ENCODE results near the gene BRMS1.

BRMS1 gene

GRCh38 chr11:66333220-66333877 lies 11.6 kb downstream of the BRMS1 start:
- Histone ChIP-seq H3K9me3 (ENCODE audit: low read length) (no peaks in the 10 kb centered on the region), H3K27me3 (ENCODE audit: control insufficient read depth in 1 of 2, insufficient read depth in 2 of 2, low read length in 2 of 2) (peaks cover 0 to 8% of the 10 kb centered on the region in 2 donors), H3K27ac (ENCODE audit: low read depth, low read length) (no peak overlapping the region), H3K4me1 (ENCODE audit: insufficient read depth, low read length) (peaks cover 15% of the 10 kb centered on the region), H3K9ac (ENCODE audit: low read length) (no peak overlapping the region), H3K36me3 (ENCODE audit: insufficient read depth, low read length) (peaks cover 6% of the 10 kb centered on the region), H3K4me3 (ENCODE audit: low read depth in 1 of 2, low read length in 2 of 2) (no peak overlapping the region)

- no peak overlapping the region for H3K4me3 ChIP-seq (ENCODE audit: low read depth in 1 of 2, low read length in 2 of 2)
- no peak overlapping the region for H3K9ac ChIP-seq (ENCODE audit: low read length)
- H3K27ac ChIP-seq (ENCODE audit: low read depth, low read length) = no peak overlapping the region
- peaks cover 0 to 8% of the 10 kb centered on the region in 2 donors for H3K27me3 ChIP-seq (ENCODE audit: control insufficient read depth in 1 of 2, insufficient read depth in 2 of 2, low read length in 2 of 2)
- H3K4me1 ChIP-seq (ENCODE audit: insufficient read depth, low read length) = peaks cover 23% of the 10 kb centered on the region
- H3K9me3 ChIP-seq (ENCODE audit: low read length) = no peaks in the 10 kb centered on the region
- H3K36me3 ChIP-seq (ENCODE audit: insufficient read depth, low read length) = peaks cover 6% of the 10 kb centered on the region
These were observed 12.3 kb downstream of the BRMS1 start for GRCh38 chr11:66332371-66333219.

GRCh38 chr11:66331542-66332370 lies 13.1 kb downstream of the BRMS1 start:
- Histone ChIP-seq H3K4me3 (ENCODE audit: low read depth in 1 of 2, low read length in 2 of 2) (no peak overlapping the region), H3K9me3 (ENCODE audit: low read length) (no peaks in the 10 kb centered on the region), H3K4me1 (ENCODE audit: insufficient read depth, low read length) (peaks cover 27% of the 10 kb centered on the region), H3K27ac (ENCODE audit: low read depth, low read length) (no peak overlapping the region), H3K27me3 (ENCODE audit: control insufficient read depth in 1 of 2, insufficient read depth in 2 of 2, low read length in 2 of 2) (peaks cover 0 to 8% of the 10 kb centered on the region in 2 donors), H3K36me3 (ENCODE audit: insufficient read depth, low read length) (no peaks in the 10 kb centered on the region), H3K9ac (ENCODE audit: low read length) (no peak overlapping the region)

GRCh38 chr11:66330931-66331330 lies 14.0 kb downstream of the BRMS1 start:
- no peak overlapping the region for H3K9ac ChIP-seq (ENCODE audit: low read length)
- no peaks in the 10 kb centered on the region for H3K9me3 ChIP-seq (ENCODE audit: low read length)
- no peak overlapping the region for H3K4me3 ChIP-seq (ENCODE audit: low read depth in 1 of 2, low read length in 2 of 2)
- no peaks in the 10 kb centered on the region for H3K36me3 ChIP-seq (ENCODE audit: insufficient read depth, low read length)
- H3K27me3 ChIP-seq (ENCODE audit: control insufficient read depth in 1 of 2, insufficient read depth in 2 of 2, low read length in 2 of 2) = peaks cover 0 to 8% of the 10 kb centered on the region in 2 donors
- H3K4me1 ChIP-seq (ENCODE audit: insufficient read depth, low read length) = peaks cover 24% of the 10 kb centered on the region
- no peak overlapping the region for H3K27ac ChIP-seq (ENCODE audit: low read depth, low read length)

GRCh38 chr11:66329165-66329673 lies 15.7 kb downstream of the BRMS1 start:
- no peak overlapping the region for H3K27ac ChIP-seq (ENCODE audit: low read depth, low read length)
- H3K27me3 ChIP-seq (ENCODE audit: control insufficient read depth in 1 of 2, insufficient read depth in 2 of 2, low read length in 2 of 2) = peaks cover 0 to 8% of the 10 kb centered on the region in 2 donors
- H3K9ac ChIP-seq (ENCODE audit: low read length) = no peak overlapping the region
- peaks cover 24% of the 10 kb centered on the region for H3K4me1 ChIP-seq (ENCODE audit: insufficient read depth, low read length)
- no peaks in the 10 kb centered on the region for H3K9me3 ChIP-seq (ENCODE audit: low read length)
- no peak overlapping the region for H3K4me3 ChIP-seq (ENCODE audit: low read depth in 1 of 2, low read length in 2 of 2)
- no peaks in the 10 kb centered on the region for H3K36me3 ChIP-seq (ENCODE audit: insufficient read depth, low read length)

- Histone ChIP-seq H3K4me3 (ENCODE audit: low read depth in 1 of 2, low read length in 2 of 2) (peak overlapping the region in 1 of 2 donors; percentile 10), H3K9me3 (ENCODE audit: low read length) (no peaks in the 10 kb centered on the region), H3K27ac (ENCODE audit: low read depth, low read length) (no peak overlapping the region), H3K36me3 (ENCODE audit: insufficient read depth, low read length) (no peaks in the 10 kb centered on the region), H3K9ac (ENCODE audit: low read length) (no peak overlapping the region), H3K4me1 (ENCODE audit: insufficient read depth, low read length) (peaks cover 24% of the 10 kb centered on the region), H3K27me3 (ENCODE audit: control insufficient read depth in 1 of 2, insufficient read depth in 2 of 2, low read length in 2 of 2) (peaks cover 0 to 5% of the 10 kb centered on the region in 2 donors)
These were observed 16.4 kb downstream of the BRMS1 start for GRCh38 chr11:66328302-66329144.

GRCh38 chr11:66328031-66328301 lies 16.9 kb downstream of the BRMS1 start:
- peaks cover 24% of the 10 kb centered on the region for H3K4me1 ChIP-seq (ENCODE audit: insufficient read depth, low read length)
- H3K27me3 ChIP-seq (ENCODE audit: control insufficient read depth in 1 of 2, insufficient read depth in 2 of 2, low read length in 2 of 2) = no peaks in the 10 kb centered on the region
- H3K9ac ChIP-seq (ENCODE audit: low read length) = no peak overlapping the region
- no peak overlapping the region for H3K4me3 ChIP-seq (ENCODE audit: low read depth in 1 of 2, low read length in 2 of 2)
- no peak overlapping the region for H3K27ac ChIP-seq (ENCODE audit: low read depth, low read length)
- no peaks in the 10 kb centered on the region for H3K9me3 ChIP-seq (ENCODE audit: low read length)
- H3K36me3 ChIP-seq (ENCODE audit: insufficient read depth, low read length) = no peaks in the 10 kb centered on the region

GRCh38 chr11:66327171-66328030 lies 17.5 kb downstream of the BRMS1 start:
- Histone ChIP-seq H3K9ac (ENCODE audit: low read length) (no peak overlapping the region), H3K4me1 (ENCODE audit: insufficient read depth, low read length) (peaks cover 24% of the 10 kb centered on the region), H3K27me3 (ENCODE audit: control insufficient read depth in 1 of 2, insufficient read depth in 2 of 2, low read length in 2 of 2) (no peaks in the 10 kb centered on the region), H3K4me3 (ENCODE audit: low read depth in 1 of 2, low read length in 2 of 2) (no peak overlapping the region), H3K36me3 (ENCODE audit: insufficient read depth, low read length) (no peaks in the 10 kb centered on the region), H3K9me3 (ENCODE audit: low read length) (no peaks in the 10 kb centered on the region), H3K27ac (ENCODE audit: low read depth, low read length) (peak overlapping the region; percentile 19)

- Histone ChIP-seq H3K4me1 (ENCODE audit: insufficient read depth, low read length) (peaks cover 29% of the 10 kb centered on the region), H3K9ac (ENCODE audit: low read length) (no peak overlapping the region), H3K9me3 (ENCODE audit: low read length) (no peaks in the 10 kb centered on the region), H3K4me3 (ENCODE audit: low read depth in 1 of 2, low read length in 2 of 2) (no peak overlapping the region), H3K27me3 (ENCODE audit: control insufficient read depth in 1 of 2, insufficient read depth in 2 of 2, low read length in 2 of 2) (no peaks in the 10 kb centered on the region), H3K36me3 (ENCODE audit: insufficient read depth, low read length) (no peaks in the 10 kb centered on the region), H3K27ac (ENCODE audit: low read depth, low read length) (peak overlapping the region; percentile 19)
These were observed 18.4 kb downstream of the BRMS1 start for GRCh38 chr11:66326261-66327111.
